Measurements from ENCODE around the gene SOX6.

DNA sequence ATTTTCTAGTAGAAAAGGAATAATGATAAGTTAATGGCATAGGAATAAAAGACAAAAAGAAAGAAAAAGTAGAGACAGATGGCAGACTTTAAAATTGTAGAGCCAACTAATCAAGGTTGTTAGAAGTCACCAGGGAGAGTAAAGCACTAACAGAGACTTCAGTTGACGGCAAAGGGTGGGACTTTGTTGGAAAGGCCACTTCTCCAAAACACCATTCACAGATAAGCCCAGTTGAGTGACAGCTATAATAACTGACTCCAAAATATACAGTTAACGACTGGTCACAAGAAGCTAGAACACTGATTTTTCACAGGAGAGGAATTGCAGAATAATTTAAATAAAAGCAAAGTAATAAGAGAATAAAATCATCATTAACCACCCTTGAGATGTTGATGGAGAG is 16.0 kb upstream of the SOX6 start:
- TF ChIP-seq CTCF (conservative IDR thresholded peaks at IDR 0.05) (no peak), EZH2 (IDR thresholded peaks at IDR 0.05; ENCODE audit: low read depth) (no peak)
